ENCODE measurements around the gene CREM.

- TF ChIP-seq MXI1 (IDR thresholded peaks at IDR 0.05; ENCODE audit: low read depth, low read length): no peak
- no peak for TF ChIP-seq RFX5 (IDR thresholded peaks at IDR 0.05; ENCODE audit: low read length)
- TF ChIP-seq FOXM1 (IDR thresholded peaks at IDR 0.05; ENCODE audit: low read depth): no peak
- TF ChIP-seq, protein P1, sequence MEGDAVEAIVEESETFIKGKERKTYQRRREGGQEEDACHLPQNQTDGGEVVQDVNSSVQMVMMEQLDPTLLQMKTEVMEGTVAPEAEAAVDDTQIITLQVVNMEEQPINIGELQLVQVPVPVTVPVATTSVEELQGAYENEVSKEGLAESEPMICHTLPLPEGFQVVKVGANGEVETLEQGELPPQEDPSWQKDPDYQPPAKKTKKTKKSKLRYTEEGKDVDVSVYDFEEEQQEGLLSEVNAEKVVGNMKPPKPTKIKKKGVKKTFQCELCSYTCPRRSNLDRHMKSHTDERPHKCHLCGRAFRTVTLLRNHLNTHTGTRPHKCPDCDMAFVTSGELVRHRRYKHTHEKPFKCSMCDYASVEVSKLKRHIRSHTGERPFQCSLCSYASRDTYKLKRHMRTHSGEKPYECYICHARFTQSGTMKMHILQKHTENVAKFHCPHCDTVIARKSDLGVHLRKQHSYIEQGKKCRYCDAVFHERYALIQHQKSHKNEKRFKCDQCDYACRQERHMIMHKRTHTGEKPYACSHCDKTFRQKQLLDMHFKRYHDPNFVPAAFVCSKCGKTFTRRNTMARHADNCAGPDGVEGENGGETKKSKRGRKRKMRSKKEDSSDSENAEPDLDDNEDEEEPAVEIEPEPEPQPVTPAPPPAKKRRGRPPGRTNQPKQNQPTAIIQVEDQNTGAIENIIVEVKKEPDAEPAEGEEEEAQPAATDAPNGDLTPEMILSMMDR (IDR thresholded peaks at IDR 0.05): no peak
Measured at GRCh38 chr10:35211390-35211789, 84.7 kb downstream of the CREM start.
